NCI-H1092 (cell line): ENCODE results near the gene CRYBA2.

Experiments
- DNase-seq: peaks from one replicate; lab custom pipeline; 2025; lab: John Stamatoyannopoulos, UW

The CRYBA2 gene

GRCh38 chr2:218993345-218994315 lies at the start of gene CRYBA2:
CRYBA2 (minus strand) TSS chr2:218993422; CDS start chr2:218993176, 246 bp downstream.
- peak; percentile 52 for DNase-seq

- DNase-seq, result no peak
Observed at GRCh38 chr2:219042750-219043149, 49.5 kb upstream of the CRYBA2 start.

- DNase-seq, result no peak
Observed at GRCh38 chr2:219042157-219042556, 48.9 kb upstream of the CRYBA2 start.

- DNase-seq, result no peak
Observed at GRCh38 chr2:219041252-219041651, 48.0 kb upstream of the CRYBA2 start, which contains the start of gene CFAP65. CFAP65 (minus strand) TSS chr2:219041516; CDS start chr2:219039048, 2,468 bp downstream.

- DNase-seq, result no peak
Observed at GRCh38 chr2:219038600-219038999, 45.4 kb upstream of the CRYBA2 start.

GRCh38 chr2:219037783-219038499 lies 44.7 kb upstream of the CRYBA2 start:
- no peak for DNase-seq

- no peak for DNase-seq
Observed at GRCh38 chr2:219035942-219036341, 42.7 kb upstream of the CRYBA2 start.

- no peak for DNase-seq
Observed at GRCh38 chr2:219034823-219035222, 41.6 kb upstream of the CRYBA2 start.

GRCh38 chr2:219032051-219032745 lies 39.0 kb upstream of the CRYBA2 start:
- no peak for DNase-seq

- no peak for DNase-seq
Observed at GRCh38 chr2:219031005-219031738, 38.0 kb upstream of the CRYBA2 start.

- no peak for DNase-seq
Observed at GRCh38 chr2:219030177-219030940, 37.1 kb upstream of the CRYBA2 start.

GRCh38 chr2:219029829-219030165 lies 36.6 kb upstream of the CRYBA2 start:
- peak; percentile 51 for DNase-seq

GRCh38 chr2:219028996-219029828 lies 36.0 kb upstream of the CRYBA2 start:
- DNase-seq, result no peak

- DNase-seq, result no peak
Observed at GRCh38 chr2:219028141-219028540, 34.9 kb upstream of the CRYBA2 start.

GRCh38 chr2:219027511-219028055 lies 34.4 kb upstream of the CRYBA2 start:
- no peak for DNase-seq

- no peak for DNase-seq
Observed at GRCh38 chr2:219026946-219027345, 33.7 kb upstream of the CRYBA2 start.

- DNase-seq, result no peak
Observed at GRCh38 chr2:219025637-219026585, 32.7 kb upstream of the CRYBA2 start.

GRCh38 chr2:219024059-219024458 lies 30.8 kb upstream of the CRYBA2 start:
- DNase-seq, result no peak
